Measurements from ENCODE around the gene GABRB2.

DNA sequence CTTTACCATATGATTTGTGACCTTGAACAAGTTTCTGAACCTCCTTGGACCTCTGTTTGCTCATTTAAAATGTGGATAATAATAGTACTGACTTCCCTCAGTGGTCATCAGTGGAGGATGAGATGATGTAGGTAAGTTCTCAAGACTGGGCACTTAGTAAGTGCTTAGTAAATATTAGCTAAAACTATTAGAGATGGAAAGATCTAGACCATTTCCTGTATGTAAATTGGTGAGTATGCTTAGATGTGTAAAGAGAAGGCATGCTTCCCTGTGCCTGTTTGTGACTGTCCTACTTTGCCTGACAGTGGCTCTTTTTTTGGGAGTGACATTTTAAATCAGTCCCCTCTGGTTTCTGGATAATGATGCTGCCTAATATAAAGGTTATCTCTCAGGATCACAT lies 288.1 kb downstream of the GABRB2 start:
- TF ChIP-seq GATA2 (IDR thresholded peaks at IDR 0.05; ENCODE audit: low read depth, low read length) (no peak), GATA3 (IDR thresholded peaks at IDR 0.05; ENCODE audit: low read depth, low read length) (no peak)

All from SH-SY5Y (cell line).